NCI-H1694 (cell line): ENCODE measurements around the gene CBLN1.

ENCODE experiments used
- DNase-seq: peaks from one replicate; lab custom pipeline; 2025; lab: John Stamatoyannopoulos, UW

CBLN1 gene

DNA sequence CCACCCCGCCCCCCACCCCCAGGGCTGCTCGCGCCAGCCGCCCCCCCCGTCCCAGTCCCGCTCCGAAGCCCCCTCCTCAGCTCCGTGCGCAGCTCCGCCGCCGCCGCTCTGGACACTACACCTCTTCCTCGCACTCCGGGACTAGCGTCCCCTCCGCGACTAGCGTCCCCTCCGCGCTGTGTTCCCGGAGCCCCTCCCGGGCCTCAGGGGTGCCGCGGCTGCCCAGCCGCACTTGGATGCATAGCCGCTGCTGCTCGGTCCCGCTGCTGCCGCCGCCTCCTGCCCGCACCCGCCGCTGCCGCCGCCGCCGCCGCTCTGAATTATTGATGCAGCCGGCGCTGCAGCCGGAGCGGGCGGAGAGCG lies at the start of gene CBLN1:
CBLN1 (minus strand) TSS at position 359 of the 363 bp plus-strand sequence. CDS start 373 bp downstream, outside the sequence.
- no peak for DNase-seq

DNA sequence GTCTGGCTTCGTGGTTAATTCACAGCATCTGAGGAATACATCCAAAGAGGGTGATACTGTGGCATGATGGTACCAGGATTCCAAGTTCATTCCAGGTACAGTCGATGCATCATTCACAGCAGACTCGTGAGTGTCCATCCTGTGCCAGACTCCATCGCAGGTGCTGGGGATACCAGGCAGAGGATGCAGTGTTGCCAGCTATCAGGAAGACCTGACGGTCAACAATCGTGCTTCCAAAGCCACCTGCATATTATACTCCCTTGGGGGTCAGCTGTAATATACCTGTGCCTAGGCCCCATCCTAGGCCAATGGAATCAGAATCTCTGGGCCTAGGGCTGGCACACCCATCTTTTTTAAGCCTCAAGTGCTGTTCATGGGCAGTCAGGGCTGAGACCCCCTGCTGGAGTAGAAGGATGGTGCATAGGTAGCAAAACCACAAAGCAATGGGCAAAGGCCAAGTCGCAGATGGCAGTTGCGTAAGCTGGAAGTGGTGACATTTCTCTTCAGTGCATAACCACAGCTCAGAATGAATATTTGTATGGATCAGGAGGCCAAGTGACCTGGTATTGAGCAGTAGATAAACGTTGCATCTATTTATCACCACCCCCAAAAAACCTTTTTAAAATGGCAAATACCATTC lies 49.0 kb upstream of the CBLN1 start:
- no peak for DNase-seq

- DNase-seq = no peak
These were observed 46.7 kb upstream of the CBLN1 start for GRCh38 chr16:49328325-49328724.

DNA sequence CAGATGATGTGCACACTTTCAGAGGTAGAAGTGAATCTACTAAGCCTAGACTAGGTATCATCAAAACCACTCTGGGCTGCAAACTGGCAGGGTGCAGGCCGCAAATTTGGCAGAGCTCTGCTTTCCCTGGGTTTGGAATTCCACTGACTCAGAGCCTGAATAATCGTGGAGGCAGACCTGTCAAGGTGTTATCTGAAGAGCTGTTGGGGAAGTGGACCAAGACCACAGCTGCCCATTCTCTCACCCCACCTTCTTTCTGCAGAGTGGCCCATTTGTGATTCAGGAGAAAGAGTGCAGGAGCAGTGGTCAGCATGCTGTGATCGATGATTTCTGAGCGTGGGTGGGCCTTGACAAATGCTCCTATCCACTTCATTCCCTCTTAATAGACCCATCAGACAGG lies 45.8 kb upstream of the CBLN1 start:
- no peak for DNase-seq

DNA sequence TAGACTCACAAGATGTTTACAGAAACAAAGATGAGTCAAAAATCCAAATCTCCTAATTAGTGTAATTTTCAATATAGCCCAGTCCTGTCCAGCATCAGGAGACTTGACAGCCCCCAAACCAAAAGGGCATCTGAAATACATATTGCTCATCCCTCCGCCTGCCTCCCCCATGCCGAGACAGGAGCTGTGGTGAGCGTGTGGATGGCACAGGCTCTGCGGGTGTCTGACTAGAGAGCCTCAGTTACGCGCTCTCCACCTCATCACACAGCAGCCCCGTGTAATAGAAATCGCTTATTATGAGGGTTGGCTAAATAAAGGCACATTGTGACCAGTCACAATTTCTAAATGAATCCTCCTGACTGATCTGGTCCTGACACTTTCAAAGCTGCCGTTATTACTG lies 43.1 kb upstream of the CBLN1 start:
- no peak for DNase-seq

- DNase-seq = no peak
These were observed 34.0 kb upstream of the CBLN1 start for GRCh38 chr16:49315602-49316001.

GRCh38 chr16:49312389-49312985 lies 30.8 kb upstream of the CBLN1 start:
- DNase-seq = no peak

GRCh38 chr16:49311823-49312222 lies 30.2 kb upstream of the CBLN1 start:
- no peak for DNase-seq

DNA sequence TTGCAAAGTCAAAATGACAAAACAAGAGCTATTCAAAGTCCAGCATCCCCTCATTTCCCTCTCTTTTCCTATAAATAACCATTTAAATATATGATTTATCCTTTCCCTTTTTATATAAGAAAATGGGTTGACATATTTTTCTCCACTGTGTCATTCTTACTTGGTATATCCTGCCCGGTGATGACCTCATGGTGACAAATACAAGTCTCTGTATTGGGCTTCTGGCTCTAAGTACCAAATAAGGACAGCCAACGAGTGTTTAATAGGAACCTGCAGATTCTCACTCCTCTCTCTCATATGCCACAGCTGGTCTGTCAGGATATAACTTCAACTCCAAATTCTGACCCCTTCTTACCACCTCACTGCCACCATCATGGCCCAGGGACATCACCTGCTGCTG lies 25.5 kb upstream of the CBLN1 start:
- no peak for DNase-seq

GRCh38 chr16:49305406-49305805 lies 23.8 kb upstream of the CBLN1 start:
- DNase-seq = no peak

GRCh38 chr16:49292413-49292812 lies 10.8 kb upstream of the CBLN1 start:
- no peak for DNase-seq

DNA sequence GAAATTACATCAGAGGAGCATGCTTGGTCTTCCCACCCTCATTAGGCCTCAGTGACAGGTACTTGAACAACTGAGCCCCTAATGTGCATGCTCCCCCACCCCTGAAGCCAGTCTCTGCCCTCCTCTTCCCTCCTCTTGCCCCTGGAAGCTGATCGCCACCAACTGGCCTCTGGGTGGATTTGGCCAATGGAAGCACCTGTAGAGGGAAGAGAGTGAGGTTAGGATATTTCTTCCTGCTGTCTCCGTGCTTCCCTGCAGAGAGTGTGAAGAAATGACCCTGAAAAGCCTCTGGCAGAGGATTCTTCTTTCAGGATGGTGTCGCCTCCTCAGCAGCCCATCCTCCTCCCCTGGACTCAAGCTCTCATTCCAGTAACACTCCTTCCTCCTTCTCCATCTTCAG lies 5.9 kb upstream of the CBLN1 start:
- no peak for DNase-seq

DNA sequence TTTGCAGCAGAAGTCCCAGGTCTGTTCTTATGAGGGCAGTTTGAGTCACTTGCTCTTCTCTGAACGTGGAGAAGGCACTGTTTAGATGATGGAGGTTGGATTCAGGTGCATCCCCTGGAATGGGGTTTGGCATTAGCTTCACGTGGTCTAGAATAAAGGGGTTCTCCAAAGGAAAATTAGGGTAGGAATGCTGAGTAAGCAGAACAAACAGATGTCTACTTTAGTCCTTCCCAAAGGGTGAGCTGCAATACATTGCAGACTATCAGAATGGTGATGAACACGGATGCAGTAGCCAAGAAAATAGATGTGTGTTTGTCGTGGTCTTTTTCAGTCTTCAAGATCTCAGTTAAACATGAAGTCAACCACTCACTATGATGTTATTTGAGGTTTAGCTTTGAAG lies 3.3 kb upstream of the CBLN1 start:
- DNase-seq = no peak

DNA sequence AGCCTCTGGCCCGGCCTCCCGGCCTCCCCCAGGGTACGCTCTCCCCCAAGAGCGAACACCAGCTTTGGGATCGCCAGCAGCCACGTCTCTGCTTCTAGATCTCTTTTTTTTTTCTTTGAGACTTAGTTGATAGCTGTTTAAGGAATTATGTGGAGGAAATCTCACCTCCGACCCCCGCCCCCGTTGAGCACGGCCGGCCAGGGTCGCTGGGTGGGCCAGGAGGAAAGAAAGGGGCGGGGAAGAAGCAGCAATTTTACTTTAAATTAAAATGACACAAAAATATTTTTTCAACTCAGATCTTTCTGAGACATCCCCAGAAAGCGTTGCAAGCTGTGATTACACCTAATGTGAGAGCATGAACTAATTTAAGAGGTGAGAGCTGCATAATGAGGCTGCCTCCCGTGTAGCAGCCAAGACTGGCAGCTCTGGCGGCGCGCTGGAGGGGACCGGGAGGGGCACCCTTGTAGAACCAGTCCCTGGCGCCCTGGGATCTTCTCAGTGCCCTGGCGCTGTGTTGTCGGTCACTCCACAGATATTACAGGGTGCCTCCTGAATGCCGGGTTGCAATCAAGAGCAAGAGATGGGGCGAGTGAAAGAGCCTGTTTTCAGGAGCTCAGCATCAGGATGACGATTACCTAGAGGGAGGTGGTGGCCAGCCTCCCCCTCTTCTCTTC lies 1.9 kb upstream of the CBLN1 start:
- no peak for DNase-seq

DNA sequence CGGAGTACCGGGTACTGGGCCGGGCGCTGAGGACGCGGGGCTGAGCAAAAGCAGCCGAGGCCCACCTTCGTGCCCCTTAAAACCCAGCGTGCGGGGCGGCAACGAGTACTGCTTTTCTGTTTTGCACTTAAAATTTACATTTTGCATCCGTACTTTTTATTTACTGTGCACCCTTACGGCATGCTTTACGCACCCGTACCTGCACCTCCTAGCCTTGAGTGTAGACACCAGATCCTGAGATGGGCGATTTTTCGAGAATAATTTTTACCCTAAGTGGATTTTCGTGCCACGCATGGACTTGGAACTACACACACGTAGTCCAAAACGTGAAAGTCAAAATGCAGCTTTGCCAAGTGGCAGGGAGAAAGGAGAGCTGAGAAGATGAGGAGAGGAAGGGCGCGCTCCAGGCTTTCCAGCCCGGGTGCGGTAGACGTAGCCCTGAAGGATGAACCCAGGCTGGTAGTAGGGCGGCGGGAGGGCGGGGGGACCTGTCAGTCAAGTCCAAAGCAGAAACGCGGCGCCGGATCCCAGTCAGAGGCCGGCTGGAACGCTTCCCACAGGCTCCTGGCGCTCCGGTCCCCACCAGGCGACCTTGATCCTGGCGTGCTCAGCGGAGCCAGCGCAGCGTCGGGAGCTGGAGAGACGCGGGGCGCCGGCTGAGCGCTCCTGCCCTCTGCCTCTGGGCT lies 1.2 kb upstream of the CBLN1 start:
- peak; percentile 62 for DNase-seq

- DNase-seq = peak; percentile 71
These were observed 405 bp upstream of the CBLN1 start for GRCh38 chr16:49281843-49282642.

DNA sequence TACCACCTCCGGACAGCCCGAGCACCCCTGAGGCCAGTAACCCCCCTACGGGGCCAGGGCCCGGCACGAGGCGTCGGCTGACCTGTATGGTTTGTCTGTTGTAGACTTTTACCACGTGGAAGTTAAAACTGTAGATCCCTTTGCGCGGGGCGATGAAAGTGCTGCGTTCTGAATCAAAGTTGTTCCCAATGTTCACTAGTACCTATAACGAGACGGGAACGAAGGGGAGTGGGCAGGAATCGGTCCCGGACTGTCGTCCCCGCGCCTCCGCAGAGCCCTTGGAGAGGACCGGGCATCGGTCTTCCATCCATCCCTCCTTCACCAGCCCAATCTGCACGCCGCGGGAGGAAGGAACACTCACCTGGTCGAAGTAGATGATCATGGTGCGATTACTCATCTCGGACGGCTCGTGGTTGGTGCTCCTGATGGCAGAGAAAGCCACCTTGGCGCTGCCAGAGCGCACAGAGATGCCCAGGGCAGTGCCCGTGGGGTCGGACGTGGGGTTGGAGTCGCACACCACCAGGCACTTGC lies 732 bp downstream of the CBLN1 start:
- no peak for DNase-seq

- no peak for DNase-seq
These were observed 1.4 kb downstream of the CBLN1 start for GRCh38 chr16:49280105-49280741.

DNA sequence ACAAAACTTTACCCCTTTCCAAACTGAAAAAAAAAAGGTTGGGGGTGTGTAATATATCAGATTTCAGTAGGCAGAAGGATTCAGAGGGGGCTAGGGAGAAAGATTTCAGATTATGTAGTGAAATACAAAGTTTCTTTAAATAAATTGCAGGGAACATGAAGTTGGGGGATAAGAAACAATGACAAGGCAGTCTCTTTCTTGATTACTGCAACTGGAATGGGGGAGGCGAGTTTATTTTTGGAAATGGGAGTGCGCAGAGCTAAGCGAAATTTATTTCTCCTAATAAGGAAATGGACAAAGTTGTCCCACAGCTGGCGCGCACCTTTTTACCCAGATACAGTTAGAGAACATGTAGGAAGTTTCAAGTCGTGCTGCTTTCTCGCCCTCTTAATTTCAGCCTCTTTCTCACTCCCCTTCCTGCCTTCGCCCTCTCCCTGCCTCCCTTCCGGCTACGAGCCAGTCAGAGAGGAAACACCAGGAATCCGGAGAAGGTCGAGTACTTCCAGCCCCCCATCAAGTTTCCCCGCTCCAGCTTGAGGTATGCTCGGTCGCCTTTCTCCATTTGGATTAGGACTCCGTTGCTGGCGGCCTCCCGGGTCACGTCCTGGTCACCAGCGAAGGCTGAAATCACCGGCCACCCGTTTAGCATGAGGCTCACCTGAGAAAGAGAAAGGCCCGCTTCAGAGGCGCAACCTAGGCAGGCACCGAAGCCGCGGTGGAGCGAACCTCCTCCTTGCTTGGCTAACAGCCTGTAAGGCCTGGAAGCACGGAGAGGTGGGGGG lies 2.5 kb downstream of the CBLN1 start:
- no peak for DNase-seq

GRCh38 chr16:49278567-49278827 lies 3.1 kb downstream of the CBLN1 start:
- DNase-seq = no peak
